ENCODE results near the gene ITGA5. TPM values are rescaled to one million over a fixed set of nuclear protein-coding genes. Genes with fewer than 3 reads are reported as not detected.

ITGA5 gene
- 227 TPM for polyA plus RNA-seq (2013, experiment 1 of 2)
- polyA plus RNA-seq (2013, experiment 2 of 2), result 182 TPM

GRCh38 chr12:54419088-54419887 is at the start of gene ITGA5:
Gene ITGA5, minus strand, starts transcription at chr12:54419266. Its CDS starts 68 bp downstream, at chr12:54419198.
- peak within 1 kb of the TSS; percentile 100 for H3K4me3 ChIP-seq (ENCODE audit: extremely low read depth, insufficient read depth, low read length, poor library complexity, severe bottlenecking)
- WGBS, 2 experiments (ENCODE audit: insufficient coverage in 2 of 2), result 5 to 8% methylated on average over 30 to 36 of the region's 46 CpGs
- H3K9me3 ChIP-seq (ENCODE audit: control insufficient read depth, low read length), result no peaks in the 10 kb centered on the region
- peaks cover 63% of the 10 kb centered on the region for H3K4me1 ChIP-seq (ENCODE audit: control insufficient read depth, insufficient read depth, low read length, poor library complexity, severe bottlenecking)
- H3K36me3 ChIP-seq (ENCODE audit: control insufficient read depth, insufficient read depth, low read length), result peaks cover 22% of the 10 kb centered on the region
- H3K27ac ChIP-seq (ENCODE audit: low read depth, low read length, severe bottlenecking), result peak within 1 kb of the TSS; percentile 91

GRCh38 chr12:54465857-54466523 is 46.9 kb upstream of the ITGA5 start:
- Histone ChIP-seq H3K4me3 (ENCODE audit: extremely low read depth, insufficient read depth, low read length, poor library complexity, severe bottlenecking) (no peak overlapping the region), H3K36me3 (ENCODE audit: control insufficient read depth, insufficient read depth, low read length) (no peaks in the 10 kb centered on the region), H3K4me1 (ENCODE audit: control insufficient read depth, insufficient read depth, low read length, poor library complexity, severe bottlenecking) (no peaks in the 10 kb centered on the region), H3K27ac (ENCODE audit: low read depth, low read length, severe bottlenecking) (no peak overlapping the region), H3K9me3 (ENCODE audit: control insufficient read depth, low read length) (no peaks in the 10 kb centered on the region)
- 45% methylated on average over 1 of the region's 1 CpG; no CpG with 5 or more reads in 1 of the 2 experiments for WGBS, 2 experiments (ENCODE audit: insufficient coverage in 2 of 2)

GRCh38 chr12:54463484-54463883 is 44.4 kb upstream of the ITGA5 start:
- Histone ChIP-seq H3K4me1 (ENCODE audit: control insufficient read depth, insufficient read depth, low read length, poor library complexity, severe bottlenecking) (no peaks in the 10 kb centered on the region), H3K36me3 (ENCODE audit: control insufficient read depth, insufficient read depth, low read length) (no peaks in the 10 kb centered on the region), H3K4me3 (ENCODE audit: extremely low read depth, insufficient read depth, low read length, poor library complexity, severe bottlenecking) (no peak overlapping the region), H3K27ac (ENCODE audit: low read depth, low read length, severe bottlenecking) (no peak overlapping the region), H3K9me3 (ENCODE audit: control insufficient read depth, low read length) (no peaks in the 10 kb centered on the region)
- 72 to 86% methylated on average over 1 to 3 of the region's 3 CpGs for WGBS, 2 experiments (ENCODE audit: insufficient coverage in 2 of 2)

- Histone ChIP-seq H3K4me1 (ENCODE audit: control insufficient read depth, insufficient read depth, low read length, poor library complexity, severe bottlenecking) (no peaks in the 10 kb centered on the region), H3K9me3 (ENCODE audit: control insufficient read depth, low read length) (no peaks in the 10 kb centered on the region)
- 69 to 73% methylated on average over 2 of the region's 2 CpGs for WGBS, 2 experiments (ENCODE audit: insufficient coverage in 2 of 2)
Measured at GRCh38 chr12:54463034-54463433, 44.0 kb upstream of the ITGA5 start.

GRCh38 chr12:54460317-54460923 is 41.4 kb upstream of the ITGA5 start:
- no peaks in the 10 kb centered on the region for H3K36me3 ChIP-seq (ENCODE audit: control insufficient read depth, insufficient read depth, low read length)
- 93 to 95% methylated on average over 4 to 5 of the region's 9 CpGs for WGBS, 2 experiments (ENCODE audit: insufficient coverage in 2 of 2)
- no peaks in the 10 kb centered on the region for H3K4me1 ChIP-seq (ENCODE audit: control insufficient read depth, insufficient read depth, low read length, poor library complexity, severe bottlenecking)
- H3K9me3 ChIP-seq (ENCODE audit: control insufficient read depth, low read length), result no peaks in the 10 kb centered on the region
- H3K27ac ChIP-seq (ENCODE audit: low read depth, low read length, severe bottlenecking), result no peak overlapping the region
- H3K4me3 ChIP-seq (ENCODE audit: extremely low read depth, insufficient read depth, low read length, poor library complexity, severe bottlenecking), result no peak overlapping the region

More at GRCh38 chr12:54463034-54463433, 44.0 kb upstream of the ITGA5 start:
- no peaks in the 10 kb centered on the region for H3K36me3 ChIP-seq (ENCODE audit: control insufficient read depth, insufficient read depth, low read length)
- no peak overlapping the region for H3K27ac ChIP-seq (ENCODE audit: low read depth, low read length, severe bottlenecking)
- no peak overlapping the region for H3K4me3 ChIP-seq (ENCODE audit: extremely low read depth, insufficient read depth, low read length, poor library complexity, severe bottlenecking)

GRCh38 chr12:54459355-54459754 is 40.3 kb upstream of the ITGA5 start:
- no peaks in the 10 kb centered on the region for H3K36me3 ChIP-seq (ENCODE audit: control insufficient read depth, insufficient read depth, low read length)
- H3K4me3 ChIP-seq (ENCODE audit: extremely low read depth, insufficient read depth, low read length, poor library complexity, severe bottlenecking), result no peak overlapping the region
- no peaks in the 10 kb centered on the region for H3K9me3 ChIP-seq (ENCODE audit: control insufficient read depth, low read length)
- WGBS, 2 experiments (ENCODE audit: insufficient coverage in 2 of 2), result 100% methylated on average over 1 of the region's 3 CpGs; no CpG with 5 or more reads in 1 of the 2 experiments
- H3K4me1 ChIP-seq (ENCODE audit: control insufficient read depth, insufficient read depth, low read length, poor library complexity, severe bottlenecking), result no peaks in the 10 kb centered on the region
- no peak overlapping the region for H3K27ac ChIP-seq (ENCODE audit: low read depth, low read length, severe bottlenecking)

- Histone ChIP-seq H3K27ac (ENCODE audit: low read depth, low read length, severe bottlenecking) (no peak overlapping the region), H3K9me3 (ENCODE audit: control insufficient read depth, low read length) (no peaks in the 10 kb centered on the region), H3K4me3 (ENCODE audit: extremely low read depth, insufficient read depth, low read length, poor library complexity, severe bottlenecking) (no peak overlapping the region), H3K4me1 (ENCODE audit: control insufficient read depth, insufficient read depth, low read length, poor library complexity, severe bottlenecking) (no peaks in the 10 kb centered on the region), H3K36me3 (ENCODE audit: control insufficient read depth, insufficient read depth, low read length) (no peaks in the 10 kb centered on the region)
Measured at GRCh38 chr12:54455760-54456469, 36.8 kb upstream of the ITGA5 start.

GRCh38 chr12:54452628-54453027 is 33.6 kb upstream of the ITGA5 start:
- Histone ChIP-seq H3K27ac (ENCODE audit: low read depth, low read length, severe bottlenecking) (no peak overlapping the region), H3K4me3 (ENCODE audit: extremely low read depth, insufficient read depth, low read length, poor library complexity, severe bottlenecking) (no peak overlapping the region), H3K4me1 (ENCODE audit: control insufficient read depth, insufficient read depth, low read length, poor library complexity, severe bottlenecking) (no peaks in the 10 kb centered on the region), H3K9me3 (ENCODE audit: control insufficient read depth, low read length) (no peaks in the 10 kb centered on the region), H3K36me3 (ENCODE audit: control insufficient read depth, insufficient read depth, low read length) (no peaks in the 10 kb centered on the region)

GRCh38 chr12:54448344-54448743 is 29.3 kb upstream of the ITGA5 start:
- Histone ChIP-seq H3K4me3 (ENCODE audit: extremely low read depth, insufficient read depth, low read length, poor library complexity, severe bottlenecking) (no peak overlapping the region), H3K36me3 (ENCODE audit: control insufficient read depth, insufficient read depth, low read length) (no peaks in the 10 kb centered on the region), H3K27ac (ENCODE audit: low read depth, low read length, severe bottlenecking) (no peak overlapping the region), H3K9me3 (ENCODE audit: control insufficient read depth, low read length) (no peaks in the 10 kb centered on the region), H3K4me1 (ENCODE audit: control insufficient read depth, insufficient read depth, low read length, poor library complexity, severe bottlenecking) (no peaks in the 10 kb centered on the region)
- WGBS, 2 experiments (ENCODE audit: insufficient coverage in 2 of 2), result 84 to 93% methylated on average over 3 of the region's 4 CpGs

GRCh38 chr12:54447917-54448316 is 28.9 kb upstream of the ITGA5 start:
- no peak overlapping the region for H3K4me3 ChIP-seq (ENCODE audit: extremely low read depth, insufficient read depth, low read length, poor library complexity, severe bottlenecking)
- no peaks in the 10 kb centered on the region for H3K9me3 ChIP-seq (ENCODE audit: control insufficient read depth, low read length)
- no peaks in the 10 kb centered on the region for H3K4me1 ChIP-seq (ENCODE audit: control insufficient read depth, insufficient read depth, low read length, poor library complexity, severe bottlenecking)
- H3K36me3 ChIP-seq (ENCODE audit: control insufficient read depth, insufficient read depth, low read length), result no peaks in the 10 kb centered on the region
- H3K27ac ChIP-seq (ENCODE audit: low read depth, low read length, severe bottlenecking), result no peak overlapping the region
- no CpG with 5 or more reads among the region's 2 CpGs for WGBS, 2 experiments (ENCODE audit: insufficient coverage in 2 of 2)
